ENCODE measurements around the gene ZNF383. TPM values are rescaled to one million over a fixed set of nuclear protein-coding genes. Genes with fewer than 3 reads are reported as not detected.
"Not testable (repeated sequence)": the region's sequence is repeated elsewhere in the genome, so short reads cannot be mapped to it uniquely, and the experiment has no call there.

ZNF383 gene
- polyA plus RNA-seq (2012; ENCODE audit: missing spikeins), result 5.4 TPM

DNA sequence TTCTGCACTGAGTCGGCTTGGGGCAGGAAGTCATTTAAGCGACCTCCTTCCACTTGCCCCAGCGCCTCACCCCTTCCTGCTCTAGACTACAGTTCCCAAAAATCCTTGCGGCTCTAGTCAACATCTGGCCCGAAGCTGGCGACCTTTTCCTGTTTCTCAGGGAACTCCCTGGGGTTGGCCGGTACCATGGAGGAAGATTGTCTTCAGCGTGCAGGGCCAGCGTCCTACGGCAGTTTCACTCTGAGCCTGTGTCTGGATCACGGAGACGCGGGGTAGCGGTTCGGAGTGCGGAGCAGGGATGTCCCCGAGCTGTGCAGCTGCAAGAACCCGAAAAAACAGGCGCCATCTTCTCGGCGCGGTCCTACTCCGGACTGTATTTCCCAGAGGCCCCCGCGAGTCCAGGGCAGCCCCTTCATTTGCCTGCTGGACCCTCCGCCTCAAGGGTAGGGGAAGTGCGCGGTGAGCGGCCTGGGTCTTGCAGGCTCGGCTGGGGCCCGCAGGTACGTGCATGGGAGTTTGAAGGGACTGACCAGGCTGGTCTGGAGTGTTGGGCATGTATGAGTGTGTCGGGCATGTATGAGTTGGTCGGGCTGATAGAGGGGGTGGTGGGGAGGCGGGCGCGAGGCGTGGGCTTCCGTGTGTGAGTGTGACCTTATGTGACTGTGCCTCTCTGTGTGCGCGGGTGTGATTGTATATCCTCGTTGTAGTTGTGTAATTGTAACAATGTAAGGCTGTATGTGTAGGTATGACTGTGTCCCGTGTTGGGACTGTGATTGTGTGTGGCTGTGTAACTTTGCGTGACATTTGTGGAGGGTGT is at the start of gene ZNF383:
ZNF383 (plus strand) TSS at position 440 of the 817 bp plus-strand sequence. CDS start 12,240 bp downstream, outside the sequence.
- DNase-seq (ENCODE audit: insufficient read length) (peak; percentile 74), FAIRE-seq (peak; percentile 90)
- no peak for TF ChIP-seq TAF1 (IDR thresholded peaks at IDR 0.05; ENCODE audit: borderline replicate concordance, low read depth, low read length)
- TF ChIP-seq POLR2A (IDR thresholded peaks at IDR 0.05; ENCODE audit: low read depth, low read length), result peak; percentile 82
- TF ChIP-seq POLR2AphosphoS5 (IDR thresholded peaks at IDR 0.05; ENCODE audit: low read depth, low read length), result peak; percentile 82; the same call in 1 of the 2 replicates

DNA sequence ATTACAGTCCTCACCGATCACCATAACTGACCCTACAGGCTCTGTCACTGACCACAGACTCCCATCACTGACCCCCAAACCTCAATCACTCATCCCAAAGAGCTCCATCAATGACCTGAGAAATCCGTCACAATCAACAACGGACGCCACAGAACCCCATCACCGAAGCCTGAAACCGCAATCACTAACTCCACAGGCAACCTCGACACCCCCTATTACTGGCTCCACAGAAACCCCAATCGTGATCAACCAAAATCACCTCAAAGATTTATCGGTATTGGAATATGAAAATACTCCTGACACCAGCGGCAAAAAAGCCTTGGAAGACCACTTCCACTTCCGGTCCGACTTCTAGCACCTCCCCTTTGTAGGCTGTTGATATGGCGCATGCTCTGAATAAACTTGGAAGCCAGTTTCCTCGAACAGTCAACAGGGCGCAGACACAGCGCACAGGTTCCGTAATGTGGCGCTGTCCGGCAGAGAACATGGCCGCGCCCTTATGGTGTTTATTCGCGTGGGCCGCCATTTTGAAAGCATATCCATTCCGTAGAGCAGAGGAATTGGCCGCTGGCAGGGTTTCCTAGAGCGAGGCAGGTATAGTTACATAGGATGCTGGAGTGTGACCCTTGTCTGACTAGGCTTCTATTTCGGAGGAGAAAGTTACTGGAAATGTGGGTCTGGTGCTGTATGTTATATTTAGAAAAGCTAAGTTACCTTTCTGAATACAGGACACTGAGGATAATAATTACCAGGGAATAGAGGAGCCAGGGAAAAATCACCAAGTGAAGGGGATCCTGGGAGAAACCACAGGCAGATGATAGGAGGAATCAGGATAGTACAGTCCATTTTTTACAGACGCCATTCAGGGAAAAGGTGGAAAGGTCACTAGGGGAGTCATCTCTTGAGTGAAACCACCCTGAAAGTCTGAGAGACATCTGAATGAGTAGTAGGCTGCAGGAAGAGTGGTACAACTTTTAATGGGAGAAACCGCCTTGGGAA is 45.3 kb upstream of the ZNF383 start, which contains the start of gene ZNF585A:
ZNF585A (minus strand) TSS at position 328 of the 999 bp plus-strand sequence. CDS start 2,785 bp downstream, outside the sequence.
- FAIRE-seq (peak; percentile 89), DNase-seq (ENCODE audit: insufficient read length) (peak; percentile 42)
- TF ChIP-seq POLR2AphosphoS5 (IDR thresholded peaks at IDR 0.05; ENCODE audit: low read depth, low read length), result peak; percentile 71; the same call in 1 of the 2 replicates
- TF ChIP-seq POLR2A (IDR thresholded peaks at IDR 0.05; ENCODE audit: low read depth, low read length), result peak; percentile 69
- no peak; the same call in 1 of the 2 replicates for TF ChIP-seq TAF1 (IDR thresholded peaks at IDR 0.05; ENCODE audit: borderline replicate concordance, low read depth, low read length)

GRCh38 chr19:37186071-37186470 is 31.9 kb upstream of the ZNF383 start:
- FAIRE-seq, result not testable (repeated sequence)

DNA sequence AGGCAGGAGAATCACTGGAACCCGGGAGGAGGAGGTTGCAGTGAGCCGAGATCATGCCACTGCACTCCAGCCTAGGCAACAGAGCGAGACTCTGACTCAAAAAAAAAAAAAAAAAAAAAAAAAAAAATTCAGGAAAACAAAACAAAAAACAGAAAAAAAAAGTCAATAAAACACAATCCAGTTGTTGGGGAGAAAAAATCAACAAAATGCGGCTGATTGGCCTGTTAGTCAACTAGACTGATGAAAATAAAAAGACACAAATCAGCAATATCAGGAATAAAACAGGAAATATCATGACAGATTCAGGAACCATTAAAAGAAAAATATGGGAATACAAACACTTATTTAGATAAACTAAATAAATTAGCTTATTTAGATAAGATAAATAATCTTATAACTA is 22.8 kb upstream of the ZNF383 start:
- DNase-seq (ENCODE audit: insufficient read length); FAIRE-seq: not testable (repeated sequence)

More at GRCh38 chr19:37186071-37186470, 31.9 kb upstream of the ZNF383 start:
- DNase-seq (ENCODE audit: insufficient read length), result not testable (repeated sequence)

GRCh38 chr19:37197115-37197514 is 20.9 kb upstream of the ZNF383 start:
- not testable (repeated sequence) for FAIRE-seq; DNase-seq (ENCODE audit: insufficient read length)

DNA sequence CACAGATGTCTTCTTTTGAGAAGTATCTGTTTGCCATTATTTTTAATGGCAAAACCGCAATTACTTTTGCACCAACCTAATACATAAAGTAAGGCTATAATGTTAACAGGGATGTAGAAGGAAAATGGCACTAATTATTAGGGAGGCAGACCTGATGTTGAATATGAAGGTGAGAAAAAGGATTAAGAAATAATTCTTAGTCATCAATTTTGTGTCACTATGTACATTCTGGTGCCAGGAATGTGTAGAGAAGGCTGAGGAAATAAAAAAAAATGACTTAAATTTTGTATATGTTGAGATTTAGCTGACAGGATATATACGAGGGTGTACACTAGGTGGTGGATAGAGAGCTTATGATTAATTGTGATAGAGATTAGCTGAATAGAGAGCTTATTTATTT is 20.2 kb upstream of the ZNF383 start:
- TF ChIP-seq TAF1 (IDR thresholded peaks at IDR 0.05; ENCODE audit: borderline replicate concordance, low read depth, low read length) (no peak), POLR2A (IDR thresholded peaks at IDR 0.05; ENCODE audit: low read depth, low read length) (no peak), POLR2AphosphoS5 (IDR thresholded peaks at IDR 0.05; ENCODE audit: low read depth, low read length) (no peak)
- no peak for FAIRE-seq
- no peak for DNase-seq (ENCODE audit: insufficient read length)

- DNase-seq (ENCODE audit: insufficient read length) (no peak), FAIRE-seq (no peak)
- TF ChIP-seq TAF1 (IDR thresholded peaks at IDR 0.05; ENCODE audit: borderline replicate concordance, low read depth, low read length) (no peak), POLR2AphosphoS5 (IDR thresholded peaks at IDR 0.05; ENCODE audit: low read depth, low read length) (no peak), POLR2A (IDR thresholded peaks at IDR 0.05; ENCODE audit: low read depth, low read length) (no peak)
Observed at GRCh38 chr19:37217480-37217774, 587 bp upstream of the ZNF383 start.

GRCh38 chr19:37218592-37218935 is 550 bp downstream of the ZNF383 start:
- FAIRE-seq (no peak), DNase-seq (ENCODE audit: insufficient read length) (no peak)
- TF ChIP-seq POLR2AphosphoS5 (IDR thresholded peaks at IDR 0.05; ENCODE audit: low read depth, low read length) (no peak), TAF1 (IDR thresholded peaks at IDR 0.05; ENCODE audit: borderline replicate concordance, low read depth, low read length) (no peak), POLR2A (IDR thresholded peaks at IDR 0.05; ENCODE audit: low read depth, low read length) (no peak)

DNA sequence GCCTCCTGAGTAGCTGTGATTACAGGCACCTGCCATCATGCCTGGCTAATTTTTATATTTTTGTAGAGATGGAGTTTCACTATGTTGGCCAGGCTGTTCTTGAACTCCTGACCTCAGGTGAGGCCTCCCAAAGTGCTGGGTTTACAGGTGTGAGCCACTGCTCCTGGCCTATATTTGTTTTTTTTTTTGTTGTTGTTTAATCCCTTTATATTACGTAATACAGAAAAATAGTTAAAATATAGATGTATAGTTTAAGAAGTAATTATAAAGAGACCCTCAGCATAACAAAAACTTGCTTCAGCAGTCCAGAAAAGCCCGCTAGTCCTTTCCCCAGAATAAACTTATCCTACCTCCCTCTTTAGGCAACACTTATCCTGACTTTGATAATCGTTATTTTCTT is 2.4 kb downstream of the ZNF383 start:
- DNase-seq (ENCODE audit: insufficient read length) (no peak), FAIRE-seq (no peak)
- no peak for TF ChIP-seq POLR2AphosphoS5 (IDR thresholded peaks at IDR 0.05; ENCODE audit: low read depth, low read length)
- TF ChIP-seq TAF1 (IDR thresholded peaks at IDR 0.05; ENCODE audit: borderline replicate concordance, low read depth, low read length), result no peak
- no peak for TF ChIP-seq POLR2A (IDR thresholded peaks at IDR 0.05; ENCODE audit: low read depth, low read length)

GRCh38 chr19:37221136-37221535 is 3.1 kb downstream of the ZNF383 start:
- no peak for FAIRE-seq
- TF ChIP-seq POLR2A (IDR thresholded peaks at IDR 0.05; ENCODE audit: low read depth, low read length) (no peak), POLR2AphosphoS5 (IDR thresholded peaks at IDR 0.05; ENCODE audit: low read depth, low read length) (no peak), TAF1 (IDR thresholded peaks at IDR 0.05; ENCODE audit: borderline replicate concordance, low read depth, low read length) (no peak)
- DNase-seq (ENCODE audit: insufficient read length), result no peak

DNA sequence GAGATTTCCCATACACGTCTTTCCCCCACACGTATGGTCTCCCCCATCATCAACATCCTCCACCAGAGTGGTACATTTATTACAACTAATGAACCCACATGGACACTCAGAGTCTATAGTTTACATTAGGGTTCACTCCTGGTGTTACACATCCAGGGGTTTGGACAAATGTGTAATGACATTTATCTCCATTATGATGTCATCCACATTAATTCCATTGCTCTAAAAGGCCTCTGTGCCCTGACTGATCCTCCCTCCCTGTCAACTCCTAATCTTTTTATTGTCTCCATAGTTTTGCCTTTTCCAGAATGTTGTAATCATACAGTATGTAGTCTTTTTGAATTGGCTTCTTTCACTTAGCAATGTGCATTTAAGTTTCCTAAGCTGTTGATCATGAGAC is 8.2 kb downstream of the ZNF383 start:
- FAIRE-seq (no peak), DNase-seq (ENCODE audit: insufficient read length) (no peak)
- TF ChIP-seq POLR2A (IDR thresholded peaks at IDR 0.05; ENCODE audit: low read depth, low read length) (no peak), POLR2AphosphoS5 (IDR thresholded peaks at IDR 0.05; ENCODE audit: low read depth, low read length) (no peak), TAF1 (IDR thresholded peaks at IDR 0.05; ENCODE audit: borderline replicate concordance, low read depth, low read length) (no peak)

DNA sequence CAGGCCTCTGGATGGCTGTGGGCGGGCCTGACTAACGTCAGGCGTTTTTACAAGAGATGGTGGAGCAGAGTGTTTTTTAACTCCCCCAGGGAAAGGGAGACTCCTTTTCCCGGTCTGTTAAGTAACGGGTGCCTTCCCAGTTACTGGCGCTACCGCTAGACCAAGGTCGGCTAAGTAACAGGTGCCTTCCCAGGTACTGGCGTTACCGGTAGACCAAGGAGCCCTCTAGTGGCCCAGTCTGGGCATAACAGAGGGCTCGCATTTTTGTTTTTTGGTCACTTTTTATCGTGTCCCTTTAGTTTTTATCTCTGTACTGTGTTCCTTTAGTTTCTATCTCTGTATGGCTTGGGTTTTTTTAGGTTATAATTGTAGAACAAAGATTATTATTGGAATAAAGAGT is 10.0 kb downstream of the ZNF383 start:
- no peak for FAIRE-seq
- DNase-seq (ENCODE audit: insufficient read length), result no peak
- TF ChIP-seq POLR2AphosphoS5 (IDR thresholded peaks at IDR 0.05; ENCODE audit: low read depth, low read length) (no peak), TAF1 (IDR thresholded peaks at IDR 0.05; ENCODE audit: borderline replicate concordance, low read depth, low read length) (no peak), POLR2A (IDR thresholded peaks at IDR 0.05; ENCODE audit: low read depth, low read length) (no peak)

All from GM12892 (cell line).